HEK293 (cell line): ENCODE results near the gene SOX9.

Experiments used
- ZNF169 ChIP-seq: fragments of 450-650 bp; formaldehyde crosslinking; IDR thresholded peaks from 2 replicates; pipeline ENCODE4 v1.5.1; 2016; ENCODE audit warnings: missing biosample characterization, missing genetic modification characterization
- ZNF621 ChIP-seq: fragments of 450-650 bp; formaldehyde crosslinking; IDR thresholded peaks from 2 replicates; pipeline ENCODE4 v1.5.1; 2017; ENCODE audit warnings: missing biosample characterization, missing genetic modification characterization
- ZNF843 ChIP-seq: fragments of 450-650 bp; formaldehyde crosslinking; IDR thresholded peaks from 2 replicates; pipeline ENCODE4 v1.5.1; 2016; ENCODE audit warnings: missing biosample characterization, missing genetic modification characterization

Gene SOX9

DNA sequence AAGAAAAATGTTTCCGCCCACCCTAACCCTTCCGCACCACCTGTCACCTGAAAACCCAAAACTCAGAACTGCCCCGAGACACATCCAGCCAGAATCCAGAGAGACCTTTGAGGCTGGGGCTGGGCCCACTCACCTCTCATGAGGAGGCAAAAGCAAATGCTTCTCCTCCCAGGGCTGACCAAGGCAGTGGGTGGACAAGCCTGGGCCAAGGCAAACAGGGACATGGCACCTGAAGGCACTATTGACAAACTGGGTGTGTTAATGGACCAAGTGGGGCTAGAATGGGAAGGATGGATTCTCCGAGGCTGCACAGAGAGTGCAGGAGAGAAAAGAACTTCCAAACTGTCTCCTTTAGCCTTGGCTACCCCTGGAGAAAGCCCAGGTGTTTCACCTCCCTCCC lies 54.4 kb downstream of the SOX9 start (continued):
- TF ChIP-seq ZNF843 (tag by site-specific recombination) (no peak), ZNF621 (tag by site-specific recombination) (no peak), ZNF169 (no peak)
